ENCODE data around the gene SPRR3.

- TF ChIP-seq CTCF (IDR thresholded peaks at IDR 0.05; ENCODE audit: low read length) (no peak), EZH2 (IDR thresholded peaks at IDR 0.05; ENCODE audit: borderline replicate concordance, low read length) (no peak)
Measured at GRCh38 chr1:152999818-153000217, 1.7 kb upstream of the SPRR3 start.

Data from OCI-LY1 (cell line).